ENCODE results near the gene CLASP1.
A peak's percentile ranks its signal among the peaks of the same experiment; 100 is the strongest.

Gene CLASP1

GRCh38 chr2:121584741-121585140 is 64.5 kb downstream of the CLASP1 start:
- Histone ChIP-seq H3K79me1 (ENCODE audit: low read length) (peaks cover 6% of the 10 kb centered on the region), H3K9ac (ENCODE audit: low read length) (no peak overlapping the region), H3K4me3 (ENCODE audit: low read length) (no peak overlapping the region)

GRCh38 chr2:121583555-121583954 is 65.7 kb downstream of the CLASP1 start:
- no peak overlapping the region for H3K23ac ChIP-seq (ENCODE audit: low read length)
- no CpG with 5 or more reads among the region's 3 CpGs for WGBS (ENCODE audit: extremely low coverage, insufficient coverage, low lambda C conversion rate)

More at GRCh38 chr2:121584741-121585140, 64.5 kb downstream of the CLASP1 start:
- Histone ChIP-seq H2BK5ac (ENCODE audit: low read length) (no peak overlapping the region), H4K5ac (ENCODE audit: low read length) (no peak overlapping the region), H3K4ac (ENCODE audit: low read depth, low read length) (no peak overlapping the region), H3K4me2 (ENCODE audit: low read length) (no peak overlapping the region), H4K8ac (ENCODE audit: low read depth, low read length) (no peak overlapping the region), H3K4me1 (ENCODE audit: control insufficient read depth, low read depth, low read length) (no peaks in the 10 kb centered on the region), H3K27me3 (ENCODE audit: insufficient read depth, low read length, poor library complexity) (no peaks in the 10 kb centered on the region), H3K23ac (ENCODE audit: low read length) (no peak overlapping the region), H2AK5ac (ENCODE audit: low read length) (no peak overlapping the region), H3K36me3 (ENCODE audit: control insufficient read depth, insufficient read depth, low read length) (no peaks in the 10 kb centered on the region), H3K27ac (ENCODE audit: low read depth, low read length) (no peak overlapping the region), H2BK120ac (ENCODE audit: low read depth, low read length) (no peak overlapping the region), H2BK15ac (replicated peaks; ENCODE audit: low read depth) (no peak overlapping the region), H3K79me2 (ENCODE audit: control insufficient read depth, insufficient read depth, low read length) (peaks cover 1% of the 10 kb centered on the region), H3K56ac (ENCODE audit: low read length) (no peak overlapping the region), H3K18ac (ENCODE audit: low read length) (no peak overlapping the region)
- no peak for DNase-seq
- no CpG with 5 or more reads among the region's 4 CpGs for WGBS (ENCODE audit: extremely low coverage, insufficient coverage, low lambda C conversion rate)

GRCh38 chr2:121582272-121582671 is 67.0 kb downstream of the CLASP1 start:
- H3K79me2 ChIP-seq (ENCODE audit: control insufficient read depth, insufficient read depth, low read length), result peaks cover 4% of the 10 kb centered on the region

More at GRCh38 chr2:121583555-121583954, 65.7 kb downstream of the CLASP1 start:
- Histone ChIP-seq H4K5ac (ENCODE audit: low read length) (no peak overlapping the region), H3K79me1 (ENCODE audit: low read length) (peaks cover 5% of the 10 kb centered on the region), H3K4me2 (ENCODE audit: low read length) (no peak overlapping the region), H2BK15ac (replicated peaks; ENCODE audit: low read depth) (no peak overlapping the region), H2BK120ac (ENCODE audit: low read depth, low read length) (no peak overlapping the region), H3K4ac (ENCODE audit: low read depth, low read length) (no peak overlapping the region), H3K27ac (ENCODE audit: low read depth, low read length) (no peak overlapping the region), H2BK5ac (ENCODE audit: low read length) (no peak overlapping the region), H3K9ac (ENCODE audit: low read length) (no peak overlapping the region), H3K36me3 (ENCODE audit: control insufficient read depth, insufficient read depth, low read length) (no peaks in the 10 kb centered on the region), H3K4me1 (ENCODE audit: control insufficient read depth, low read depth, low read length) (no peaks in the 10 kb centered on the region), H3K4me3 (ENCODE audit: low read length) (no peak overlapping the region), H3K18ac (ENCODE audit: low read length) (no peak overlapping the region), H2AK5ac (ENCODE audit: low read length) (no peak overlapping the region), H3K56ac (ENCODE audit: low read length) (no peak overlapping the region), H4K8ac (ENCODE audit: low read depth, low read length) (no peak overlapping the region), H3K79me2 (ENCODE audit: control insufficient read depth, insufficient read depth, low read length) (peaks cover 1% of the 10 kb centered on the region), H3K27me3 (ENCODE audit: insufficient read depth, low read length, poor library complexity) (no peaks in the 10 kb centered on the region)
- no peak for DNase-seq

GRCh38 chr2:121579309-121579708 is 70.0 kb downstream of the CLASP1 start:
- H2BK120ac ChIP-seq (ENCODE audit: low read depth, low read length), result no peak overlapping the region
- H3K56ac ChIP-seq (ENCODE audit: low read length), result no peak overlapping the region
- no peak overlapping the region for H3K18ac ChIP-seq (ENCODE audit: low read length)
- H3K4me1 ChIP-seq (ENCODE audit: control insufficient read depth, low read depth, low read length), result no peaks in the 10 kb centered on the region
- no peak overlapping the region for H3K4ac ChIP-seq (ENCODE audit: low read depth, low read length)
- no peaks in the 10 kb centered on the region for H3K27me3 ChIP-seq (ENCODE audit: insufficient read depth, low read length, poor library complexity)
- H4K8ac ChIP-seq (ENCODE audit: low read depth, low read length), result no peak overlapping the region
- DNase-seq, result peak; percentile 45
- no peak overlapping the region for H2BK15ac ChIP-seq (replicated peaks; ENCODE audit: low read depth)
- no peak overlapping the region for H3K23ac ChIP-seq (ENCODE audit: low read length)
- peaks cover 6% of the 10 kb centered on the region for H3K79me2 ChIP-seq (ENCODE audit: control insufficient read depth, insufficient read depth, low read length)
- H3K36me3 ChIP-seq (ENCODE audit: control insufficient read depth, insufficient read depth, low read length), result no peaks in the 10 kb centered on the region
- no CpG with 5 or more reads among the region's 3 CpGs for WGBS (ENCODE audit: extremely low coverage, insufficient coverage, low lambda C conversion rate)
- H4K5ac ChIP-seq (ENCODE audit: low read length), result no peak overlapping the region
- no peak overlapping the region for H3K9ac ChIP-seq (ENCODE audit: low read length)
- H2AK5ac ChIP-seq (ENCODE audit: low read length), result no peak overlapping the region
- H3K27ac ChIP-seq (ENCODE audit: low read depth, low read length), result no peak overlapping the region
- no peak overlapping the region for H2BK5ac ChIP-seq (ENCODE audit: low read length)
- peaks cover 8% of the 10 kb centered on the region for H3K79me1 ChIP-seq (ENCODE audit: low read length)
- no peak overlapping the region for H3K4me3 ChIP-seq (ENCODE audit: low read length)
- no peak overlapping the region for H3K4me2 ChIP-seq (ENCODE audit: low read length)

More at GRCh38 chr2:121582272-121582671, 67.0 kb downstream of the CLASP1 start:
- no peak overlapping the region for H4K5ac ChIP-seq (ENCODE audit: low read length)
- H3K79me1 ChIP-seq (ENCODE audit: low read length), result peaks cover 7% of the 10 kb centered on the region
- H3K56ac ChIP-seq (ENCODE audit: low read length), result no peak overlapping the region
- no peak overlapping the region for H2BK5ac ChIP-seq (ENCODE audit: low read length)
- no peak overlapping the region for H3K9ac ChIP-seq (ENCODE audit: low read length)
- H3K36me3 ChIP-seq (ENCODE audit: control insufficient read depth, insufficient read depth, low read length), result no peaks in the 10 kb centered on the region
- H3K4ac ChIP-seq (ENCODE audit: low read depth, low read length), result no peak overlapping the region
- H2BK15ac ChIP-seq (replicated peaks; ENCODE audit: low read depth), result no peak overlapping the region
- no peak overlapping the region for H2BK120ac ChIP-seq (ENCODE audit: low read depth, low read length)
- H3K4me3 ChIP-seq (ENCODE audit: low read length), result no peak overlapping the region
- H3K27ac ChIP-seq (ENCODE audit: low read depth, low read length), result no peak overlapping the region
- no peak overlapping the region for H3K18ac ChIP-seq (ENCODE audit: low read length)
- no peaks in the 10 kb centered on the region for H3K4me1 ChIP-seq (ENCODE audit: control insufficient read depth, low read depth, low read length)
- no peak overlapping the region for H3K4me2 ChIP-seq (ENCODE audit: low read length)
- H4K8ac ChIP-seq (ENCODE audit: low read depth, low read length), result no peak overlapping the region
- no peak overlapping the region for H2AK5ac ChIP-seq (ENCODE audit: low read length)
- no peak overlapping the region for H3K23ac ChIP-seq (ENCODE audit: low read length)
- DNase-seq, result no peak
- H3K27me3 ChIP-seq (ENCODE audit: insufficient read depth, low read length, poor library complexity), result no peaks in the 10 kb centered on the region

GRCh38 chr2:121577381-121577780 is 71.9 kb downstream of the CLASP1 start:
- Histone ChIP-seq H3K18ac (ENCODE audit: low read length) (no peak overlapping the region), H2BK120ac (ENCODE audit: low read depth, low read length) (no peak overlapping the region), H3K9ac (ENCODE audit: low read length) (no peak overlapping the region), H3K27me3 (ENCODE audit: insufficient read depth, low read length, poor library complexity) (no peaks in the 10 kb centered on the region), H2AK5ac (ENCODE audit: low read length) (no peak overlapping the region), H2BK5ac (ENCODE audit: low read length) (no peak overlapping the region), H3K27ac (ENCODE audit: low read depth, low read length) (no peak overlapping the region), H3K23ac (ENCODE audit: low read length) (no peak overlapping the region), H3K79me2 (ENCODE audit: control insufficient read depth, insufficient read depth, low read length) (peaks cover 5% of the 10 kb centered on the region), H3K4ac (ENCODE audit: low read depth, low read length) (no peak overlapping the region), H3K4me2 (ENCODE audit: low read length) (no peak overlapping the region), H3K79me1 (ENCODE audit: low read length) (peaks cover 8% of the 10 kb centered on the region), H2BK15ac (replicated peaks; ENCODE audit: low read depth) (no peak overlapping the region), H3K56ac (ENCODE audit: low read length) (no peak overlapping the region), H3K36me3 (ENCODE audit: control insufficient read depth, insufficient read depth, low read length) (no peaks in the 10 kb centered on the region), H3K4me3 (ENCODE audit: low read length) (no peak overlapping the region), H4K5ac (ENCODE audit: low read length) (no peak overlapping the region), H3K4me1 (ENCODE audit: control insufficient read depth, low read depth, low read length) (no peaks in the 10 kb centered on the region), H4K8ac (ENCODE audit: low read depth, low read length) (no peak overlapping the region)
- WGBS (ENCODE audit: extremely low coverage, insufficient coverage, low lambda C conversion rate), result no CpG with 5 or more reads among the region's 1 CpG
- no peak for DNase-seq

- H3K4ac ChIP-seq (ENCODE audit: low read depth, low read length), result no peak overlapping the region
- no peak overlapping the region for H4K8ac ChIP-seq (ENCODE audit: low read depth, low read length)
- H3K23ac ChIP-seq (ENCODE audit: low read length), result no peak overlapping the region
- no peak overlapping the region for H2BK5ac ChIP-seq (ENCODE audit: low read length)
- peaks cover 5% of the 10 kb centered on the region for H3K79me2 ChIP-seq (ENCODE audit: control insufficient read depth, insufficient read depth, low read length)
- no peaks in the 10 kb centered on the region for H3K27me3 ChIP-seq (ENCODE audit: insufficient read depth, low read length, poor library complexity)
- H4K5ac ChIP-seq (ENCODE audit: low read length), result no peak overlapping the region
- no peak overlapping the region for H3K27ac ChIP-seq (ENCODE audit: low read depth, low read length)
- H3K4me2 ChIP-seq (ENCODE audit: low read length), result no peak overlapping the region
- WGBS (ENCODE audit: extremely low coverage, insufficient coverage, low lambda C conversion rate), result no CpG with 5 or more reads among the region's 1 CpG
- no peak for DNase-seq
- H3K18ac ChIP-seq (ENCODE audit: low read length), result no peak overlapping the region
- no peak overlapping the region for H2BK120ac ChIP-seq (ENCODE audit: low read depth, low read length)
- H3K56ac ChIP-seq (ENCODE audit: low read length), result no peak overlapping the region
- H2BK15ac ChIP-seq (replicated peaks; ENCODE audit: low read depth), result no peak overlapping the region
- no peak overlapping the region for H2AK5ac ChIP-seq (ENCODE audit: low read length)
- no peak overlapping the region for H3K4me3 ChIP-seq (ENCODE audit: low read length)
- H3K79me1 ChIP-seq (ENCODE audit: low read length), result peaks cover 10% of the 10 kb centered on the region
- no peaks in the 10 kb centered on the region for H3K36me3 ChIP-seq (ENCODE audit: control insufficient read depth, insufficient read depth, low read length)
- H3K9ac ChIP-seq (ENCODE audit: low read length), result no peak overlapping the region
- H3K4me1 ChIP-seq (ENCODE audit: control insufficient read depth, low read depth, low read length), result no peaks in the 10 kb centered on the region
Measured at GRCh38 chr2:121576263-121576662, 73.0 kb downstream of the CLASP1 start.

Data from mesendoderm (in vitro differentiated cells).